ENCODE results near the gene CRBN.

The CRBN gene

GRCh38 chr3:3109407-3110298 lies 69.8 kb downstream of the CRBN start:
- no peak for DNase-seq

- no peak for DNase-seq
Observed at GRCh38 chr3:3107858-3108257, 71.6 kb downstream of the CRBN start.

GRCh38 chr3:3107181-3107580 lies 72.3 kb downstream of the CRBN start:
- no peak for DNase-seq

GRCh38 chr3:3105815-3106214 lies 73.7 kb downstream of the CRBN start:
- no peak for DNase-seq

- no peak for DNase-seq
Observed at GRCh38 chr3:3105246-3105645, 74.2 kb downstream of the CRBN start.

GRCh38 chr3:3102751-3103150 lies 76.7 kb downstream of the CRBN start:
- no peak for DNase-seq

- no peak for DNase-seq
Observed at GRCh38 chr3:3101660-3102458, 77.6 kb downstream of the CRBN start.

Measured in hippocampal formation (tissue), 2 donors.